ENCODE results near the gene GAS2. TPM values are rescaled to one million over a fixed set of nuclear protein-coding genes. Genes with fewer than 3 reads are reported as not detected.

Gene GAS2
- total RNA-seq, 4 donors from 2014 or later: 1.1 to 2.9 (median 2.6) TPM

DNA sequence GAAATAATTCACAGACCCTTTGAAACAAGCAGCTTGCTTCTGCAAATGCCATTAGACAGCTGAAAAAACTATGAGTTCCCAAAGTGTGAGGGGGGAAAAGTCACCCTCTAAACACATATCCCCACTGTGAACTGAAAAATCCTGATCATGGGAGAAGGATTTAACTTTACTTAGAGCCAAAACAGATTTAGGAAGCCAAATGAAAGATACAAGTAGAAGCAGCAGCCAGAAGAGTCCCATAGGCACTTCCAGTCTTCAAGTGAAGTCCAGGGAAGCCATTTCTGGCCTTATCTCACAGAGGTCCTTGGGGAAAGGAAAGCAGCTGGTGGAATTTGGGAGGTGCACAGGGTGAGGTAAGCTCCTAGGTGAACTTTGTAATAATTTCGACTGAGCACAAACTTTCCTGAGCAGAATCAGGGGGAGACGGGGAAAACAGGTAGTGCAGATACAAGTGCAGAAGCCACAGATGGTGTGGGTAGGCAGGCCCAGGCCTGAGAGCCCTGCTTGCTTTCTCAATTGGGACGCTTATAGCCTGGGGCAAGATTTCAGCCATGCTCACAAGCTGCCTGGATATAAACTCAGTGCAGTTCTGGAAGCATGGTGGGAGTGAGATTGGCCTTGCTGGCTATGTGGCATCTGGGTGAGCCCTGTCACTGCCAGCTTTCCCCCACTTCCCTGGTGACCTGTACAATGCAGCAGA is 44.8 kb downstream of the GAS2 start:
- intact Hi-C loops (cut with DNase I; ENCODE audit: low total_unique reads) (no loop called here), in situ Hi-C loops (cut with MboI; ENCODE audit: low sequenced_read_pairs in 4 of 4) (no loop called here)
- Histone ChIP-seq H3K4me3 (no peak overlapping the region), H3K27me3 (no peaks in the 10 kb centered on the region), H3K9me3 (no peaks in the 10 kb centered on the region), H3K36me3 (no peaks in the 10 kb centered on the region), H3K27ac (no peak overlapping the region), H3K4me1 (no peaks in the 10 kb centered on the region)
- ATAC-seq (no peak), DNase-seq (no peak)
- TF ChIP-seq, protein P1, sequence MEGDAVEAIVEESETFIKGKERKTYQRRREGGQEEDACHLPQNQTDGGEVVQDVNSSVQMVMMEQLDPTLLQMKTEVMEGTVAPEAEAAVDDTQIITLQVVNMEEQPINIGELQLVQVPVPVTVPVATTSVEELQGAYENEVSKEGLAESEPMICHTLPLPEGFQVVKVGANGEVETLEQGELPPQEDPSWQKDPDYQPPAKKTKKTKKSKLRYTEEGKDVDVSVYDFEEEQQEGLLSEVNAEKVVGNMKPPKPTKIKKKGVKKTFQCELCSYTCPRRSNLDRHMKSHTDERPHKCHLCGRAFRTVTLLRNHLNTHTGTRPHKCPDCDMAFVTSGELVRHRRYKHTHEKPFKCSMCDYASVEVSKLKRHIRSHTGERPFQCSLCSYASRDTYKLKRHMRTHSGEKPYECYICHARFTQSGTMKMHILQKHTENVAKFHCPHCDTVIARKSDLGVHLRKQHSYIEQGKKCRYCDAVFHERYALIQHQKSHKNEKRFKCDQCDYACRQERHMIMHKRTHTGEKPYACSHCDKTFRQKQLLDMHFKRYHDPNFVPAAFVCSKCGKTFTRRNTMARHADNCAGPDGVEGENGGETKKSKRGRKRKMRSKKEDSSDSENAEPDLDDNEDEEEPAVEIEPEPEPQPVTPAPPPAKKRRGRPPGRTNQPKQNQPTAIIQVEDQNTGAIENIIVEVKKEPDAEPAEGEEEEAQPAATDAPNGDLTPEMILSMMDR (IDR thresholded peaks at IDR 0.05 in 4 of 5, conservative IDR thresholded peaks at IDR 0.05 in 1 of 5): no peak
- no peak for TF ChIP-seq POLR2A (IDR thresholded peaks at IDR 0.05)

GRCh38 chr11:22711880-22712279 is 45.5 kb downstream of the GAS2 start:
- ATAC-seq (no peak), DNase-seq (no peak)
- intact Hi-C loops (cut with DNase I; ENCODE audit: low total_unique reads): no loop called here
- TF ChIP-seq, protein P1 (IDR thresholded peaks at IDR 0.05 in 4 of 5, conservative IDR thresholded peaks at IDR 0.05 in 1 of 5): no peak
- TF ChIP-seq POLR2A (IDR thresholded peaks at IDR 0.05): no peak
- Histone ChIP-seq H3K27ac (no peak overlapping the region), H3K4me1 (no peaks in the 10 kb centered on the region), H3K36me3 (no peaks in the 10 kb centered on the region), H3K27me3 (no peaks in the 10 kb centered on the region), H3K9me3 (no peaks in the 10 kb centered on the region), H3K4me3 (no peak overlapping the region)
- in situ Hi-C loops (cut with MboI; ENCODE audit: low sequenced_read_pairs in 4 of 4): no loop called here

GRCh38 chr11:22713336-22713735 is 46.9 kb downstream of the GAS2 start:
- intact Hi-C loops (cut with DNase I; ENCODE audit: low total_unique reads): no loop called here
- Histone ChIP-seq H3K27ac (no peak overlapping the region), H3K4me1 (no peaks in the 10 kb centered on the region), H3K9me3 (no peaks in the 10 kb centered on the region), H3K36me3 (no peaks in the 10 kb centered on the region), H3K27me3 (no peaks in the 10 kb centered on the region), H3K4me3 (no peak overlapping the region)
- in situ Hi-C loops (cut with MboI; ENCODE audit: low sequenced_read_pairs in 4 of 4): no loop called here
- DNase-seq: no peak
- TF ChIP-seq, protein P1 (IDR thresholded peaks at IDR 0.05 in 4 of 5, conservative IDR thresholded peaks at IDR 0.05 in 1 of 5): no peak
- TF ChIP-seq POLR2A (IDR thresholded peaks at IDR 0.05): no peak
- ATAC-seq: no peak

DNA sequence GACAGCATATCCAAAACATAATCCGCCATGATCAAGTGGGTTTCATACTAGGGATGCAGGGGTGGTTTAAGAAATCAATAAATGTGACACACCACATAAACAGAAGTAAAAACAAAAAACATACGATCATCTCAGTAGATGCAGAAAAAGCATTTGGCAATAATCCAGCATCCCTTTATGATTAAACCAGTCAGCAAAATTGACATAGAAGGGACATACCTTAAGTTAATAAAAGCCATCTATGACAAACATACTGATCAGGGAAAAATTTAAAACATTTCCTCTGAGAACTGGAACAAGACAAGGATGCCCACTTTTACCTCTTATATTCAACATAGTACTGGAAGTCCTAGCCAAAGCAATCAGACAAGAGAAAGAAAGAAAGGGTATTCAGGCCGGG is 49.6 kb downstream of the GAS2 start:
- TF ChIP-seq, protein P1 (IDR thresholded peaks at IDR 0.05 in 4 of 5, conservative IDR thresholded peaks at IDR 0.05 in 1 of 5): no peak
- TF ChIP-seq POLR2A (IDR thresholded peaks at IDR 0.05): no peak
- H3K36me3 ChIP-seq: no peaks in the 10 kb centered on the region
- in situ Hi-C loops (cut with MboI; ENCODE audit: low sequenced_read_pairs in 4 of 4) (no loop called here), intact Hi-C loops (cut with DNase I; ENCODE audit: low total_unique reads) (no loop called here)
- no peak for DNase-seq
- H3K4me1 ChIP-seq: peaks cover 0 to 3% of the 10 kb centered on the region in 2 donors
- no peak overlapping the region for H3K4me3 ChIP-seq
- no peak overlapping the region for H3K27ac ChIP-seq
- no peaks in the 10 kb centered on the region for H3K27me3 ChIP-seq
- no peak for ATAC-seq
- H3K9me3 ChIP-seq: no peaks in the 10 kb centered on the region

DNA sequence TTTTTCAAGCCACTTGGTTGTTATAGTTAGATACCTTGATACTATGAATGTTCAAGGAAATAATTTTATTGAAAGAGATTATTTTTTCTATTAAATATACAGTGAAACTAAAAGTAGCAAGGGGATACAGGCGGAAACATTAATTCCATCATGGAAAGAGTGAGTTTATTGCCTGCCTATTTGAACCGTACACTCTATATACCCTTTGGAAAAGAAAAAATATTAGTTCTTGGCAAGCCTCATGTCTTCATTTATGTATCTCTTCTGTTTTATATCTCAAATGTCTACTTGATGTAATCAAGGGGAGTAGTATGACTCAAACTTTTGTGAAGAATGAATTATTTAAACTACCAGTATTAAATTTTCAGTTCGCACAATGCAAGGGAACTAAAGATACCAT is 54.0 kb downstream of the GAS2 start:
- in situ Hi-C loops (cut with MboI; ENCODE audit: low sequenced_read_pairs in 4 of 4): no loop called here
- H3K27ac ChIP-seq: peak overlapping the region in 1 of 4 donors; percentile 18

More for the DNA sequence above, 54.0 kb downstream of the GAS2 start:
- Histone ChIP-seq H3K27me3 (no peaks in the 10 kb centered on the region), H3K9me3 (no peaks in the 10 kb centered on the region), H3K4me3 (no peak overlapping the region), H3K36me3 (no peaks in the 10 kb centered on the region), H3K4me1 (peaks cover 0 to 4% of the 10 kb centered on the region in 2 donors)
- intact Hi-C loops (cut with DNase I; ENCODE audit: low total_unique reads): no loop called here
- TF ChIP-seq, protein P1 (IDR thresholded peaks at IDR 0.05 in 4 of 5, conservative IDR thresholded peaks at IDR 0.05 in 1 of 5): no peak
- TF ChIP-seq POLR2A (IDR thresholded peaks at IDR 0.05): no peak
- no peak for ATAC-seq
- DNase-seq: no peak
